HFFc6 (cell line): ENCODE measurements around the gene NF2. TPM values are rescaled to one million over a fixed set of nuclear protein-coding genes. Genes with fewer than 3 reads are reported as not detected.

Source experiments
- DNase-seq: peaks from one replicate; pipeline ENCODE4 v3.0.0-alpha.2; 2018
- H3K27ac Mint-ChIP-seq: 2 replicates; pipeline ENCODE4 v1.8.0; 2020; ENCODE audit warnings: mild to moderate bottlenecking, mixed read lengths
- H3K27me3 Mint-ChIP-seq: 2 replicates; pipeline ENCODE4 v1.8.0; 2021; ENCODE audit warnings: mild to moderate bottlenecking, moderate library complexity, mixed read lengths; ENCODE audit not compliant: insufficient read depth
- H3K36me3 Mint-ChIP-seq: 2 replicates; pipeline ENCODE4 v1.8.0; 2021; ENCODE audit warnings: low read depth, mixed read lengths
- H3K4me1 Mint-ChIP-seq: 2 replicates; pipeline ENCODE4 v1.8.0; 2020; ENCODE audit warnings: low read depth, mixed read lengths
- H3K4me3 Mint-ChIP-seq: 2 replicates; pipeline ENCODE4 v1.8.0; 2020; ENCODE audit warnings: mild to moderate bottlenecking, moderate library complexity, mixed read lengths
- H3K9me3 Mint-ChIP-seq: 2 replicates; pipeline ENCODE4 v1.8.0; 2020; ENCODE audit warnings: mild to moderate bottlenecking, mixed read lengths
- CTCF ChIP-seq: fragments of 200-600 bp; sonication (generic); IDR thresholded peaks from 2 replicates; pipeline ENCODE4 v1.5.0; 2021; ENCODE audit warnings: antibody characterized with exemption, mild to moderate bottlenecking
- total RNA-seq, 6 experiments: library from RNA; stranded (reverse); fragmentation: NEBNext Ultra II Directional; extraction: Animal tissue kit (Norgen Biotek cat#: 25700); gene quantifications; 2 replicates in 1 of 6; 3 replicates in 5 of 6; pipeline ENCODE4 v1.2.3, GENCODE V29; 2021

The NF2 gene
- total RNA-seq, 6 experiments from 2014 or later = 161 to 184 (median 176) TPM

- H3K9me3 Mint-ChIP-seq = no peaks in the 10 kb centered on the region
- H3K4me3 Mint-ChIP-seq = peak overlapping the region; percentile 82
- DNase-seq = peak; percentile 85
- peak overlapping the region; percentile 89 for H3K27ac Mint-ChIP-seq
- peaks cover 94% of the 10 kb centered on the region for H3K4me1 Mint-ChIP-seq
- peaks cover 2% of the 10 kb centered on the region; the same call in 1 of the 2 replicates for H3K27me3 Mint-ChIP-seq
- TF ChIP-seq CTCF = peak; percentile 95
- peaks cover 19% of the 10 kb centered on the region for H3K36me3 Mint-ChIP-seq
Observed at GRCh38 chr22:29625090-29625825, 21.8 kb downstream of the NF2 start.

- Mint-ChIP-seq H3K4me3 (peak overlapping the region; percentile 82), H3K9me3 (no peaks in the 10 kb centered on the region), H3K4me1 (peaks cover 88% of the 10 kb centered on the region), H3K27me3 (peaks cover under 1% of the 10 kb centered on the region; the same call in 1 of the 2 replicates), H3K36me3 (peaks cover 25% of the 10 kb centered on the region), H3K27ac (peak overlapping the region; percentile 89)
- DNase-seq = peak; percentile 84
- no peak for TF ChIP-seq CTCF
Observed at GRCh38 chr22:29626497-29627195, 23.2 kb downstream of the NF2 start.

GRCh38 chr22:29627196-29627535 is 23.7 kb downstream of the NF2 start:
- no peak for TF ChIP-seq CTCF
- Mint-ChIP-seq H3K4me1 (peaks cover 88% of the 10 kb centered on the region), H3K4me3 (peak overlapping the region; percentile 82), H3K27me3 (no peaks in the 10 kb centered on the region; the same call in 1 of the 2 replicates), H3K27ac (peak overlapping the region; percentile 89), H3K36me3 (peaks cover 30% of the 10 kb centered on the region), H3K9me3 (no peaks in the 10 kb centered on the region)
- DNase-seq = no peak

- no peak for DNase-seq
- Mint-ChIP-seq H3K36me3 (peaks cover 33% of the 10 kb centered on the region), H3K27ac (no peak overlapping the region), H3K9me3 (no peaks in the 10 kb centered on the region), H3K4me3 (no peak overlapping the region), H3K4me1 (peaks cover 90% of the 10 kb centered on the region), H3K27me3 (no peaks in the 10 kb centered on the region; the same call in 1 of the 2 replicates)
- TF ChIP-seq CTCF = no peak
Observed at GRCh38 chr22:29628996-29629902, 25.8 kb downstream of the NF2 start.

- H3K4me3 Mint-ChIP-seq = no peak overlapping the region
- H3K9me3 Mint-ChIP-seq = no peaks in the 10 kb centered on the region
- H3K4me1 Mint-ChIP-seq = peaks cover 90% of the 10 kb centered on the region
- peaks cover 29% of the 10 kb centered on the region for H3K36me3 Mint-ChIP-seq
- H3K27ac Mint-ChIP-seq = no peak overlapping the region
- H3K27me3 Mint-ChIP-seq = no peaks in the 10 kb centered on the region; the same call in 1 of the 2 replicates
- no peak for TF ChIP-seq CTCF
- no peak for DNase-seq
Observed at GRCh38 chr22:29629903-29630516, 26.6 kb downstream of the NF2 start.
